Stimulated activated CD4-positive, alpha-beta T cell treated with anti-CD3 and anti-CD28 coated beads, TNF-alpha, amount 100 ng/mL, for 4 hours (primary cell): ENCODE results near the gene CNGA3.

Experiments used
- DNase-seq, 3 experiments: peaks; one replicate each; pipeline ENCODE4 v3.0.0-alpha.2; 2020; ENCODE audit warnings: low read depth in 3 of 3

CNGA3 gene

DNA sequence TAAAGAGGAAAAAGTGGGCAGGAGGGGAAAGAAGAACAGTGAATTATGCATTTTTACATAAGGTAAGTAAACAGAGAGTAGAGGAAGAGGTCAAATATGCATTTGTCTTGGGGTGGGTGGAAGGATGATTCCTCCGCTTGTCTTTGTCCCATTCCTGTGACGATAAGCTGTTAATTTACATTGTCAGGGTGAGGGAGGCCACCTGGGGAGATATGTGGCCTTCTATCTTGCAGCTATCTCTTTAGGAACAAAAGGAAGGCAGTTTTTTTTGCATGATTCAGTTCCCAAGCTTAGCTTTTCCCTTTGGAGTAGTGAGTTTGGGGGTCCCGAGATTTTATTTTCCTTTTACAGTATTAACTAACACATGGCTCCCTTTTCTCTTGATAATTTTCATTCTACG, 96.2 kb downstream of the CNGA3 start:
- DNase-seq, result no peak

DNA sequence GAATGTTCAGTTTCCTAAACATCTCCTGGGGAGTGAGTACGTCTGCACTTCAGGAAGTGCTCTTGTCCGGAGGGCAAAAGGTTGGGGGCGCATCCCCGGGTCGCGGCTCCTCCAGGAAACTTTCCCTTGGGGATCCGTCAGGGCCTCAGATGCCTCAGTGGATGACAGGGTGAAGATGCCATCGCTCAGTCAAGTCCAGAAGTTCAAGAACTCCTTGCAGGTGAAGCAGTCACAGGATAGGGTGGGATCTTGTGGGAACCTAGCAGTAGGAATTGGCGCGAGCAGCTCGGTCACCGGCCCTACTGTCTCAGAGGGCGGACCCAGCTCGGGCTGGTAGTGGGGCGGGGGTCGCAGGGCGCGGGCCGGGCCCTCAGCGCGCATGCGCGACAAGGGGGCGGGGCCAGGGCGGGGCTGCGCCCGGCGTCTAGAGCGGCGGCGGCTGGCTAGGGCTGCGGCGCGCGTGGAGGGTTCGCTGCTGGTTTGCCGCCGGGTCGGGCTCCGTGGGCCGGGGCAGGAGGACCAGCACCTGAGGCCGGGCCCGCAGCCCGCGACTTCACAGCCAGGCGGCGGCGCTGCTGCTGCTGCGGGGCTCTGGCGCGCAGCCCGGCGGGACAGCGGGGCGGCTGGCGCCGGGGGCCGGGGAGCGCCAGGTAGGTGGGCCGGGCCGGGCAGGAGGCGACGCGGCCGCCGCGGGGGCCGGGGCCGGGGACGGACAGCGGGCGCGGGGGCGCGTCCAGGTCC, 98.3 kb downstream of the CNGA3 start, which contains the start of gene INPP4A:
Gene INPP4A, plus strand, starts transcription at position 423 of the 741 bp plus-strand sequence. CDS start 75,191 bp downstream, outside the sequence.
- peak; percentile 64 to 79 (median 67) for DNase-seq

DNA sequence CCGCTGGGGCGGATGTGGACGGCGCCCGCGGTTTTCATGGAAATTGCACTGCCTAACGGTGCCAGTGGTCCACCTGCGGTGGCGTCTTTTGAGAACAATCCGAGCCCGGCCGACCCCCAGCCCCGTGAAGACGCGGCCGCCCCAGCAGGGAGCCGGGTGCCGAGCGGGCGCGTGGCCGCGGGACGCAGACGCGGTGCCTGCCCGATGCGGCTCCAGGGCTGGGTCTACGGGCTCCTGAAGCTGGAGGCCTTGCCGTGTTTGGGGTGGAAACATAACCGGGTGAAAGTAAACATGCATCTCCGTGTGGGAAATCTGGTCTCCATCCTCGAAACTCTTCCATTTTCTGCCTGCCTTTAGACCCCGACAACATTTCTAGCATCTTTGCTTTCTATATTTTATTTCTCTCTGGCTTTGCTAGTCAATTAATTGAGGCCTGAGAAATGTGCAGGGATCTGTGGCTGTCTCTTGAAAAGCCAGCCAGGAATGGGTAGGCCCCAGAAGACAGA, 99.0 kb downstream of the CNGA3 start:
- DNase-seq, result no peak

DNA sequence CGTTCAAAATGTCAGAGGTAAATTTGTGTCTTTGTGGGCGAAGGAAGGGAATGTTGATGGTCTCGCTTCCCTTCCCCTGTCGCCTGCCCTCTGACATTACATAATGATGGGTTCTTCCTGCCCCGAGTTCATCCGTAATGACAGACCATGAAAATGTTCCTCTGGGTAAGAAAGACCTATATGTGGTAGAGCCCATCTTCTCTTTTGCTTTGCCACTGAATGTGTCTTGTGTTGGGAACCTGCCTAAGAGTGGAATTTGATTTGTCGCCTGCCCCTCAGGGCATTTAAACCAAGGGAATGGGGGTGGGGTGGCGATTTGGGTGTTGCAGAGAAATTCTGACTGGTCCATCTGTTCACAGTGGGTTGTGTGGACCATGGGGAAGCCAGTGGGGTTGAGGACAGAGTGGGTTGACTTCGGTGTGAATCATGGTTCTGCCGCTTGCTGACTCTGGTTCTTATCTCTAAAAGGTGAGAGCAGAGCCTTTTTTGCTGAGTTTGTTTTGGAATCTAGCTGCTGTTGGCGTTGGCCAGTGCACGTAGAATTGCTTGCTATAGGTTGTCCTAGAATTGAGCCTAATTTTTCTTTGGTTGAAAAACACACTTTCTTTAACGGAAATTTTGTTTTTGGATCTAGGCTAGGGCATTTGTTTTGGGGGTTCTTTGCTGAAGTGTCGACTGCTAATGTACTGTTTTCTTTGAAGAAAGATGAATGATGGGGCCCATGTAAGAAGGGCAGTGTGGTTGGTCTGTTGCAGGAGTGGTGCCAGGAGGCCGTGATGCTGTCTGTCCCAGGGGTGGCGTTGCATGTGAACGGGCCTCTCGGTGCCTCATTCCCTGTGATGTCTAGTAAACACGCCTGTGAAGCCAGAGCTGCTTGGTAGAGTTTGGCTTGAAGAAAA, 99.7 kb downstream of the CNGA3 start:
- DNase-seq, result no peak

DNA sequence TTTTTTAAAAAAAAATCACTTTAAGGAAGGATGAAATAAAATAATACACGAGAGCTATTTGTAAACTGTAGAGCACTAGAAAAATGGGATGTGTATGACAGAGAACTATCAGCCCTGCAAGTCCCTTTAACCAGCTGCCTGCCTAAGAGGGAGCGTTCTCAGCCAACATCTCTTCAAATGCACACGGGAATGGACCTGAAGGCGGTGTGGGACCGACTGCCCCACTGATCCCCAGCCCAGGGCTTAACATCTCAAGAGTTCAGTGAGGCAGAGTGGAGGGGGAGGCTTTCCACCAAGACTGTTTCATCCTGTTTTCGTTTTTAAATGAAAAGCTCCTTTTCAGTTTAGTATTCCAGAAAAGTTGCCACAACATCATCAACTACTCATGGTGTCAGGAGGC, 100.6 kb downstream of the CNGA3 start:
- no peak for DNase-seq
